ENCODE results near the gene CACNB1. TPM values are rescaled to one million over a fixed set of nuclear protein-coding genes. Genes with fewer than 3 reads are reported as not detected.

CACNB1 gene
- total RNA-seq, 1 donor from 2014 or later, result 13.8 TPM

- no peak for DNase-seq (ENCODE audit: low spot score, unreplicated experiment)
- Mint-ChIP-seq H3K27me3 (peaks cover 63% of the 10 kb centered on the region), H3K27ac (no peak overlapping the region), H3K4me3 (ENCODE audit: low read depth) (no peak overlapping the region), H3K36me3 (ENCODE audit: insufficient read depth) (no peaks in the 10 kb centered on the region), H3K4me1 (ENCODE audit: low read depth) (peaks cover 4% of the 10 kb centered on the region), H3K9me3 (ENCODE audit: low read depth) (no peaks in the 10 kb centered on the region)
- no peak for TF ChIP-seq CTCF (IDR thresholded peaks at IDR 0.05; ENCODE audit: unreplicated experiment)
These were observed 31.9 kb upstream of the CACNB1 start for GRCh38 chr17:39229274-39229913.

GRCh38 chr17:39227364-39227919 is 30.0 kb upstream of the CACNB1 start:
- no peak overlapping the region for H3K4me3 Mint-ChIP-seq (ENCODE audit: low read depth)
- TF ChIP-seq CTCF (IDR thresholded peaks at IDR 0.05; ENCODE audit: unreplicated experiment), result no peak
- DNase-seq (ENCODE audit: low spot score, unreplicated experiment), result no peak
- no peaks in the 10 kb centered on the region for H3K9me3 Mint-ChIP-seq (ENCODE audit: low read depth)
- H3K36me3 Mint-ChIP-seq (ENCODE audit: insufficient read depth), result no peaks in the 10 kb centered on the region
- no peak overlapping the region for H3K27ac Mint-ChIP-seq
- peaks cover 7% of the 10 kb centered on the region for H3K4me1 Mint-ChIP-seq (ENCODE audit: low read depth)
- H3K27me3 Mint-ChIP-seq, result peaks cover 76% of the 10 kb centered on the region

- no peaks in the 10 kb centered on the region for H3K36me3 Mint-ChIP-seq (ENCODE audit: insufficient read depth)
- no peak for TF ChIP-seq CTCF (IDR thresholded peaks at IDR 0.05; ENCODE audit: unreplicated experiment)
- DNase-seq (ENCODE audit: low spot score, unreplicated experiment), result peak; percentile 53
- no peak overlapping the region for H3K27ac Mint-ChIP-seq
- H3K4me3 Mint-ChIP-seq (ENCODE audit: low read depth), result peak overlapping the region; percentile 61
- H3K4me1 Mint-ChIP-seq (ENCODE audit: low read depth), result peaks cover 7% of the 10 kb centered on the region
- peaks cover 72% of the 10 kb centered on the region for H3K27me3 Mint-ChIP-seq
- H3K9me3 Mint-ChIP-seq (ENCODE audit: low read depth), result no peaks in the 10 kb centered on the region
These were observed 28.7 kb upstream of the CACNB1 start for GRCh38 chr17:39225959-39226683.

GRCh38 chr17:39225308-39225958 is 28.0 kb upstream of the CACNB1 start, which contains the start of gene STAC2:
Gene STAC2 (minus strand): TSS chr17:39225945. CDS start chr17:39225502, 443 bp downstream.
- H3K27me3 Mint-ChIP-seq, result peaks cover 67% of the 10 kb centered on the region
- H3K4me1 Mint-ChIP-seq (ENCODE audit: low read depth), result peaks cover 7% of the 10 kb centered on the region
- H3K27ac Mint-ChIP-seq, result no peak within 1 kb of the TSS
- no peaks in the 10 kb centered on the region for H3K9me3 Mint-ChIP-seq (ENCODE audit: low read depth)
- no peak for TF ChIP-seq CTCF (IDR thresholded peaks at IDR 0.05; ENCODE audit: unreplicated experiment)
- H3K36me3 Mint-ChIP-seq (ENCODE audit: insufficient read depth), result no peaks in the 10 kb centered on the region
- no peak for DNase-seq (ENCODE audit: low spot score, unreplicated experiment)
- peak within 1 kb of the TSS; percentile 61 for H3K4me3 Mint-ChIP-seq (ENCODE audit: low read depth)

- no peak for TF ChIP-seq CTCF (IDR thresholded peaks at IDR 0.05; ENCODE audit: unreplicated experiment)
- Mint-ChIP-seq H3K4me3 (ENCODE audit: low read depth) (peak overlapping the region; percentile 52), H3K4me1 (ENCODE audit: low read depth) (peaks cover 7% of the 10 kb centered on the region), H3K27ac (no peak overlapping the region), H3K27me3 (peaks cover 71% of the 10 kb centered on the region), H3K9me3 (ENCODE audit: low read depth) (no peaks in the 10 kb centered on the region), H3K36me3 (ENCODE audit: insufficient read depth) (no peaks in the 10 kb centered on the region)
- no peak for DNase-seq (ENCODE audit: low spot score, unreplicated experiment)
These were observed 27.4 kb upstream of the CACNB1 start for GRCh38 chr17:39224778-39225307.
